GM23248 (cell line): ENCODE measurements around the gene STH. TPM values are rescaled to one million over a fixed set of nuclear protein-coding genes. Genes with fewer than 3 reads are reported as not detected.
A peak's percentile ranks its signal among the peaks of the same experiment; 100 is the strongest.
"Not testable (repeated sequence)": the region's sequence is repeated elsewhere in the genome, so short reads cannot be mapped to it uniquely, and the experiment has no call there.

Experiments used
- DNase-seq: peaks from one replicate; pipeline ENCODE4 v3.0.0-alpha.2; 2015
- H2AFZ ChIP-seq: fragments of 200-600 bp; sonication (generic); 2 replicates; pipeline ENCODE4 v1.6.1; 2016; ENCODE audit warnings: antibody characterized with exemption
- H3F3A ChIP-seq: fragments of 200-600 bp; sonication (generic); 2 replicates; pipeline ENCODE4 v1.6.1; 2016; ENCODE audit warnings: mild to moderate bottlenecking, antibody characterized with exemption, mixed run types; ENCODE audit not compliant: insufficient read depth
- H3K27ac ChIP-seq: fragments of 200-600 bp; sonication (generic); 2 replicates; pipeline ENCODE4 v1.5.1; 2016; ENCODE audit warnings: mild to moderate bottlenecking
- H3K27me3 ChIP-seq: fragments of 200-600 bp; sonication (generic); replicated peaks from 2 replicates; pipeline ENCODE4 v1.6.1; 2016; ENCODE audit warnings: mild to moderate bottlenecking; ENCODE audit not compliant: insufficient read depth
- H3K36me3 ChIP-seq: fragments of 200-600 bp; sonication (generic); 2 replicates; pipeline ENCODE4 v1.6.1; 2016; ENCODE audit warnings: low read depth, mild to moderate bottlenecking
- H3K4me1 ChIP-seq: fragments of 200-600 bp; sonication (generic); 2 replicates; pipeline ENCODE4 v1.6.1; 2016; ENCODE audit warnings: mild to moderate bottlenecking; ENCODE audit not compliant: insufficient read depth
- H3K4me2 ChIP-seq: fragments of 200-600 bp; sonication (generic); one replicate; pipeline ENCODE4 v1.6.1; 2016; ENCODE audit warnings: mild to moderate bottlenecking; ENCODE audit not compliant: unreplicated experiment
- H3K4me3 ChIP-seq: fragments of 200-600 bp; sonication (generic); 2 replicates; pipeline ENCODE4 v1.5.1; 2016; ENCODE audit warnings: mild to moderate bottlenecking
- H3K79me2 ChIP-seq: fragments of 200-600 bp; sonication (generic); 2 replicates; pipeline ENCODE4 v1.6.1; 2016; ENCODE audit warnings: mild to moderate bottlenecking; ENCODE audit not compliant: insufficient read depth
- H3K9ac ChIP-seq: fragments of 200-600 bp; sonication (generic); 2 replicates; pipeline ENCODE4 v1.6.1; 2016; ENCODE audit warnings: mild to moderate bottlenecking
- H3K9me2 ChIP-seq: fragments of 200-600 bp; sonication (generic); 2 replicates; pipeline ENCODE4 v1.6.1; 2016; ENCODE audit warnings: mixed run types, mild to moderate bottlenecking, moderate library complexity; ENCODE audit not compliant: insufficient read depth
- H3K9me3 ChIP-seq: fragments of 200-600 bp; sonication (generic); one replicate; pipeline ENCODE4 v1.6.1; 2017; ENCODE audit warnings: low read depth
- H4K20me1 ChIP-seq: fragments of 200-600 bp; sonication (generic); 2 replicates; pipeline ENCODE4 v1.6.0; 2016; ENCODE audit not compliant: insufficient read depth
- EZH2 ChIP-seq: fragments of 200-600 bp; sonication (generic); IDR thresholded peaks from 2 replicates; pipeline ENCODE4 v1.6.1; 2018; ENCODE audit warnings: antibody characterized with exemption, mild to moderate bottlenecking; ENCODE audit not compliant: insufficient read depth, poor library complexity, severe bottlenecking
- EZH2phosphoT487 ChIP-seq: fragments of 200-600 bp; sonication (generic); IDR thresholded peaks from 2 replicates; pipeline ENCODE4 v1.6.1; 2018; ENCODE audit warnings: antibody characterized with exemption, moderate library complexity, mild to moderate bottlenecking, low read depth; ENCODE audit not compliant: insufficient read depth
- WGBS, 2 experiments: methylation state at CpG; one replicate each; pipeline ENCODE4 v1.1.6; 2015 to 2017; ENCODE audit warnings: low lambda C conversion rate in 2 of 2, low coverage in 1 of 2; ENCODE audit errors: missing lambda C conversion rate in 2 of 2; 5-methylcytosine and 5-hydroxymethylcytosine counted together
- in situ Hi-C: fragments of 300-500 bp; cut with MboI; formaldehyde crosslinking; loops from 2 replicates; pipeline ENCODE4 v1.15.0; 2020
- polyA plus RNA-seq: library from polyadenylated mRNA; unstranded; fragments of >200 nt; fragmentation: Nextera tagmentation; extraction: Ambion mirVana; gene quantifications from 2 replicates; pipeline ENCODE4 v1.2.1, GENCODE V29; 2016
- total RNA-seq: library from RNA; depleted of rRNA; stranded (reverse); fragments of >200 nt; shearing (Covaris generic); gene quantifications from 2 replicates; pipeline ENCODE4 v1.2.3, GENCODE V29; 2014

Gene STH
- total and polyA plus RNA-seq, 2 experiments from 2014 or later, result not detected

- Histone ChIP-seq H3K79me2 (no peaks in the 10 kb centered on the region), H3K4me3 (no peak overlapping the region), H3K9me3 (no peaks in the 10 kb centered on the region), H3K36me3 (no peaks in the 10 kb centered on the region), H3K9ac (no peak overlapping the region), H3K27ac (no peak overlapping the region), H3K9me2 (no peaks in the 10 kb centered on the region), H3F3A (no peaks in the 10 kb centered on the region), H3K27me3 (no peaks in the 10 kb centered on the region), H3K4me2 (no peak overlapping the region), H4K20me1 (no peaks in the 10 kb centered on the region), H3K4me1 (peaks cover 8% of the 10 kb centered on the region), H2AFZ (no peak overlapping the region)
- in situ Hi-C loops, result no loop called here
- TF ChIP-seq EZH2 (no peak), EZH2phosphoT487 (no peak)
- DNase-seq, result no peak
- WGBS, 2 experiments, result 75 to 82% methylated on average over 7 to 11 of the region's 11 CpGs
Measured at GRCh38 chr17:46012506-46013079, 13.5 kb downstream of the STH start.

GRCh38 chr17:46013127-46013501 is 14.1 kb downstream of the STH start:
- no peak overlapping the region for H3K4me2 ChIP-seq
- no peaks in the 10 kb centered on the region for H3K9me2 ChIP-seq
- TF ChIP-seq EZH2 (no peak), EZH2phosphoT487 (no peak)
- H3K4me3 ChIP-seq, result no peak overlapping the region
- DNase-seq, result no peak
- no peaks in the 10 kb centered on the region for H3K79me2 ChIP-seq
- H3K36me3 ChIP-seq, result no peaks in the 10 kb centered on the region
- WGBS, 2 experiments, result 38 to 43% methylated on average over 7 of the region's 7 CpGs
- no peaks in the 10 kb centered on the region for H4K20me1 ChIP-seq
- H3K9me3 ChIP-seq, result no peaks in the 10 kb centered on the region
- H3K27me3 ChIP-seq, result no peaks in the 10 kb centered on the region
- H2AFZ ChIP-seq, result no peak overlapping the region
- H3K27ac ChIP-seq, result no peak overlapping the region
- H3F3A ChIP-seq, result no peaks in the 10 kb centered on the region
- in situ Hi-C loops, result no loop called here
- H3K9ac ChIP-seq, result no peak overlapping the region
- peaks cover 8% of the 10 kb centered on the region for H3K4me1 ChIP-seq

GRCh38 chr17:46013502-46014165 is 14.6 kb downstream of the STH start:
- 36 to 37% methylated on average over 9 of the region's 9 CpGs for WGBS, 2 experiments
- Histone ChIP-seq H4K20me1 (no peaks in the 10 kb centered on the region), H3K4me2 (peak overlapping the region; percentile 80), H3K9me2 (no peaks in the 10 kb centered on the region), H3K27me3 (no peaks in the 10 kb centered on the region), H3K9me3 (no peaks in the 10 kb centered on the region), H3K27ac (no peak overlapping the region), H2AFZ (peak overlapping the region; percentile 56), H3K4me1 (peaks cover 8% of the 10 kb centered on the region), H3K9ac (no peak overlapping the region), H3F3A (no peaks in the 10 kb centered on the region), H3K36me3 (no peaks in the 10 kb centered on the region), H3K79me2 (no peaks in the 10 kb centered on the region), H3K4me3 (peak overlapping the region; percentile 35; the same call in 1 of the 2 replicates)
- peak; percentile 87 for DNase-seq
- in situ Hi-C loops, result no loop called here
- TF ChIP-seq EZH2, result no peak
- no peak for TF ChIP-seq EZH2phosphoT487

GRCh38 chr17:46019408-46019925 is 20.4 kb downstream of the STH start:
- H2AFZ ChIP-seq, H4K20me1 ChIP-seq, H3K4me2 ChIP-seq, H3K27ac ChIP-seq, H3K9me2 ChIP-seq, H3K79me2 ChIP-seq, in situ Hi-C loops, H3K27me3 ChIP-seq, H3K4me3 ChIP-seq, H3K9me3 ChIP-seq, H3K36me3 ChIP-seq, H3K9ac ChIP-seq, DNase-seq, H3K4me1 ChIP-seq, H3F3A ChIP-seq: not testable (repeated sequence)
- WGBS, 2 experiments, result 87 to 94% methylated on average over 8 of the region's 8 CpGs
